Anterior cingulate cortex (tissue), 58 donors: ENCODE data around the gene HES4.

Experiments
- DNase-seq, 58 donors: peaks; one replicate each; lab custom pipeline; 2025; lab: John Stamatoyannopoulos, UW

HES4 gene

DNA sequence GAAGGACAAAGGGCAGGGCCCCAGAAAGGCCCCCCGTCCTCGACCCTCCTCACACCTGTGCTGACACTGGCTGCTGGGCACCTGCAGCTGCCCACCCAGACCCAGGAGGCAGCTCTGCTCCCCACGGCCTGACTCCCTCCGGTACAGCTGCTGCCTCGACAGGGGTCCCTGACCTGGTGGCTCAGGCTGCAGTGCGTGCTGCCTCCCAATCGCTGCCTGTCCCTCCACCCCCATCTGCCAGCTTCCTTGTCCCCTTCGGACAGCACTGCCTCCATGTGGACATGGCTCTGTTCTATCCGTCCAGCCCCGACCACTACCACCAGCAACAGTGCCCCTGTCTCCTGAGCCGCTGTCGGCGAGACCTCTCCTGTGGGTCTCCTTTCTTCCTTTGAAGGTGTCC, 45.0 kb downstream of the HES4 start:
- DNase-seq, result no peak

GRCh38 chr1:953524-954320, 46.2 kb downstream of the HES4 start:
- DNase-seq, result no peak

GRCh38 chr1:952603-953002, 47.3 kb downstream of the HES4 start:
- DNase-seq, result no peak

DNA sequence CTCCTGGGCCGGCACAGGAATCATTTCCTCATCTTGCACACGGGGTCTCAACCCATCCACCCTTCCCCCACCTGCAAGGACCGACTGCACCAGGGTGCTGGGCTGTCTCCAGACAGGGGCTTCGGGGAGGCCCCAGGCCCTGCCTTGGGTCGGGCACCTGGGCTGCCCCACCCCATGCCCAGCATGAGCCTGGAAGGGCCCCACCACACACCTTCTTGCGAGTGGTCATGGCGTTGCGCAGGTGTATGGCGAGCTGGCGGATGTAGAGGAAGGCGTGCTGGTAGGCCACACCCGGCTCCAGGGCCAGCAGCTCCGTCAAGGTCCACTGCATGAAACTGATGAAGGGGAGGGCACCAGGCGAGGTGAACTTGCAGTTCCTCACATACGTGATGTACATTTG, 47.7 kb downstream of the HES4 start:
- DNase-seq, result no peak

DNA sequence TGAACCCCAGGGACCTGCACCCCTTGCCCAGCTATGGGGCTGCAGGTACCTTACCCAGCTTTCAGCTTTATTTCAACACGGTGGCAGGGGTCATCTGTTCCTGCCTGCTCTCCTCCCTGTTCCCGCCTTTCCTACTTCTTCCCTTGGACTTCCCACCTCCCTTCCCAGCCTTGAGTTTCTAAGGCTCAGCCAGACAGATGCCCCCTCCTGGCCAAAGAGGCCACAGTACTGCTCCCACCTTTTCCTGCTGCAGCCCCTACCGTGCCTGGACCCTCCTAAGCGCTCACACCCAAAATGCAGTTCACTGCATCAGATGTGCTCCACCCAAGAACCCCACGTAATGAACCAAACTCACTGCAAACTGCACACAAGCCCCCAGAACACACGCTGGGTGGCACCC, 48.5 kb downstream of the HES4 start:
- no peak for DNase-seq

DNA sequence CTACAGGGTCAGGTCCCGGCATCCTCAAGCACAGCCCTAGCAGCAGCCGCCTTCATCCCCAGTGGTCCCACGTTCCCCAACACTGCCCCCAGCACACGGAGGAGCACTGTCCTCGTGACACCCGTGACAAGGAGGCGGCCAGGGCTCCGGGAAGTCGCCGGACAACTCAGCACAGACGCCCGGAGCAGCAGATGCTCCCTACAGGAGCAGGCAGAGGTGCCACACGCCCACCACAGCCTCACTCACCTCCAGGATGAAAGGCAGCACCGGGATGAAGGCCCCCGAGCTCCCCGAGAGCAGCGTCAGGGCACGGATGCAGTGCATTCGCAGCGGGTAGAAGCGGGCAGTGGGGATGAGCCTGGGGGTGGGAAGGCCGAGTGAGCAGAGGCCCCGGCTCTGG, 49.0 kb downstream of the HES4 start:
- no peak for DNase-seq

- no peak for DNase-seq
These were observed 49.6 kb downstream of the HES4 start for GRCh38 chr1:950268-950667.
